Karpas-422 (cell line): ENCODE data around the gene RGL1. TPM values are rescaled to one million over a fixed set of nuclear protein-coding genes. Genes with fewer than 3 reads are reported as not detected.

ENCODE experiments used
- DNase-seq: peaks from one replicate; pipeline ENCODE4 v3.0.0-alpha.2; 2015
- H2AFZ ChIP-seq: fragments of 200-600 bp; sonication (generic); 2 replicates; pipeline ENCODE4 v1.6.1; 2014; ENCODE audit warnings: antibody characterized with exemption, low read length, mixed read lengths
- H3K27ac ChIP-seq: fragments of 200-600 bp; sonication (generic); 2 replicates; pipeline ENCODE4 v1.5.1; 2014; ENCODE audit warnings: mild to moderate bottlenecking, low read length, moderate library complexity
- H3K27me3 ChIP-seq: fragments of 200-600 bp; sonication (generic); 2 replicates; pipeline ENCODE4 v1.6.1; 2014; ENCODE audit warnings: low read length, mixed read lengths
- H3K36me3 ChIP-seq: fragments of 200-600 bp; sonication (generic); 2 replicates; pipeline ENCODE4 v1.6.1; 2014; ENCODE audit warnings: low read length, mixed read lengths; ENCODE audit not compliant: insufficient read depth
- H3K4me1 ChIP-seq: fragments of 200-600 bp; sonication (generic); 2 replicates; pipeline ENCODE4 v1.6.1; 2014; ENCODE audit warnings: mild to moderate bottlenecking, low read length, mixed read lengths
- H3K4me2 ChIP-seq: fragments of 200-600 bp; sonication (generic); 2 replicates; pipeline ENCODE4 v1.6.1; 2014; ENCODE audit warnings: low read length, low read depth, mild to moderate bottlenecking; ENCODE audit not compliant: poor library complexity, severe bottlenecking
- H3K4me3 ChIP-seq: fragments of 200-600 bp; sonication (generic); 2 replicates; pipeline ENCODE4 v1.5.1; 2014; ENCODE audit warnings: mild to moderate bottlenecking, antibody characterized with exemption, low read length, mixed read lengths
- H3K79me2 ChIP-seq: fragments of 200-600 bp; sonication (generic); 2 replicates; pipeline ENCODE4 v1.6.1; 2014; ENCODE audit warnings: mild to moderate bottlenecking, low read length, mixed read lengths
- H3K9ac ChIP-seq: fragments of 200-600 bp; sonication (generic); 2 replicates; pipeline ENCODE4 v1.6.0; 2014; ENCODE audit warnings: low read length
- H3K9me2 ChIP-seq: fragments of 200-600 bp; sonication (generic), shearing (Covaris generic); replicated peaks from 2 replicates; pipeline ENCODE4 v1.6.0; 2014; ENCODE audit warnings: mild to moderate bottlenecking, low read length, moderate library complexity; ENCODE audit not compliant: insufficient read depth
- H3K9me3 ChIP-seq: fragments of 300-700, 200-600 bp; sonication (generic); 2 replicates; pipeline ENCODE4 v1.6.1; 2014; ENCODE audit warnings: low read length, mixed read lengths
- H4K20me1 ChIP-seq: fragments of 200-600 bp; sonication (generic); 2 replicates; pipeline ENCODE4 v1.6.1; 2014; ENCODE audit warnings: mild to moderate bottlenecking, antibody characterized with exemption, low read length, low read depth; ENCODE audit not compliant: insufficient read depth
- total RNA-seq: library from RNA; depleted of rRNA; stranded (reverse); fragments of >200 nt; shearing (Covaris generic); gene quantifications from 2 replicates; pipeline ENCODE4 v1.2.3, GENCODE V29; 2014; ENCODE audit warnings: low replicate concordance

Gene RGL1
- total RNA-seq, 1 experiment from 2014 or later, result 1.0 TPM

- Histone ChIP-seq H3K27me3 (no peaks in the 10 kb centered on the region), H2AFZ (no peak overlapping the region), H3K9me3 (no peaks in the 10 kb centered on the region), H4K20me1 (no peaks in the 10 kb centered on the region), H3K79me2 (no peaks in the 10 kb centered on the region), H3K9me2 (no peaks in the 10 kb centered on the region), H3K9ac (no peak overlapping the region), H3K4me1 (no peaks in the 10 kb centered on the region), H3K36me3 (no peaks in the 10 kb centered on the region), H3K4me2 (no peak overlapping the region), H3K27ac (no peak overlapping the region), H3K4me3 (no peak overlapping the region)
- DNase-seq, result no peak
These were observed 14.1 kb downstream of the RGL1 start for GRCh38 chr1:183819059-183819458.

DNA sequence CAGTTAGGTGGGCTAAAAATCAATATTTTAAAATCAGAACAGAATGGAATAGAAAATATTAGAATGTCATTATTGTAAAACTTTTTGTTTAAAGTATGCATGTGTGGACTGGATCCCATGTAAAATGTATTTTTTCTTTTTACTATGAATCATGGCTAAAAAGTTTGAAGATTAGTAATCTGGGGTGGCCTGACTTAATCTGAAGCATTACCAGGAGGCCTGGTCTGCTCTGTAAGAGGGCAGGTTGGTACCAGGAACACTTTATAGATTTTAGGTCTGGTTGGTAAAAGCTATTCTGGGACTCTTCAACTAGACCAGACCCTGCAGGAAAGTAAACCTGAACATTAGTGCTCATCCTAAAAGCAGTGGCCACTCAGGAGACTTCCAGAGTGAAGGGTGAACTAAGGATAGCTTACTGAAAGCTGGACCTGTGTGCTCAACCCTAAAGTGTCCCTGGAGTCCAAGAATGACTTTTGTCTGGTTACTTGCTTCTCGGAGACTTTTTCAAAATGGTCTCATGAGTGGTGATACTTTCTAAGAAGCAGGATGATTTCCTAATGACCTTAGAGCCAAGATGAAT is 16.5 kb downstream of the RGL1 start:
- Histone ChIP-seq H3K4me3 (no peak overlapping the region), H4K20me1 (no peaks in the 10 kb centered on the region), H3K4me2 (no peak overlapping the region), H3K27ac (no peak overlapping the region), H3K36me3 (no peaks in the 10 kb centered on the region), H3K9me2 (no peaks in the 10 kb centered on the region), H3K4me1 (no peaks in the 10 kb centered on the region), H3K79me2 (no peaks in the 10 kb centered on the region), H3K27me3 (no peaks in the 10 kb centered on the region), H3K9me3 (no peaks in the 10 kb centered on the region), H2AFZ (no peak overlapping the region), H3K9ac (no peak overlapping the region)
- DNase-seq, result no peak

- DNase-seq, result no peak
- Histone ChIP-seq H3K9ac (no peak overlapping the region), H4K20me1 (no peaks in the 10 kb centered on the region), H2AFZ (no peak overlapping the region), H3K79me2 (no peaks in the 10 kb centered on the region), H3K9me2 (no peaks in the 10 kb centered on the region), H3K4me1 (no peaks in the 10 kb centered on the region), H3K27ac (no peak overlapping the region), H3K9me3 (no peaks in the 10 kb centered on the region), H3K27me3 (no peaks in the 10 kb centered on the region), H3K4me2 (no peak overlapping the region), H3K4me3 (no peak overlapping the region), H3K36me3 (no peaks in the 10 kb centered on the region)
These were observed 17.1 kb downstream of the RGL1 start for GRCh38 chr1:183821889-183822611.

DNA sequence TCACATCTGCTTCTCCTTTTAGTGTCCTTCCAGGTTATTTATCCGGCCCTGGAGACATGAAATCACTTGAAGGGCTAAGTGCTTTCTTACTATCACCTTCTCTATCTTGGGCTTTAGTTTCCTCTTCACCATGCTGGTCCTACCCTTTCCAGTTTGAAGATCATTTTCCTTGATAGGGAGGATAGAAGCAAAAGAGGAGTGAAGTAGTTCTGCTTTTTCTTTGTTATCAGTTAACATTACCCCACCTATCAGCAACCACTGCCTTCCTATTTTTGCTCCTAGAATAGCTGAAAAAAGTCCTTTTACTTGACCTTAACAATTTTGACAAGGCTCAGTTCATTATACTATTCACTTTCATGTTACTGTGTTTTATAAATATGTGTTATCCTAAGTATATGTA is 19.4 kb downstream of the RGL1 start:
- Histone ChIP-seq H3K9me2 (no peaks in the 10 kb centered on the region), H3K36me3 (no peaks in the 10 kb centered on the region), H3K79me2 (no peaks in the 10 kb centered on the region), H3K4me1 (no peaks in the 10 kb centered on the region), H3K9ac (no peak overlapping the region), H3K27me3 (no peaks in the 10 kb centered on the region), H4K20me1 (no peaks in the 10 kb centered on the region), H3K4me2 (no peak overlapping the region), H3K27ac (no peak overlapping the region), H3K9me3 (no peaks in the 10 kb centered on the region), H2AFZ (no peak overlapping the region), H3K4me3 (no peak overlapping the region)
- no peak for DNase-seq

GRCh38 chr1:183827801-183828200 is 22.9 kb downstream of the RGL1 start:
- Histone ChIP-seq H3K9me2 (no peaks in the 10 kb centered on the region), H3K4me1 (no peaks in the 10 kb centered on the region), H3K27ac (no peak overlapping the region), H4K20me1 (no peaks in the 10 kb centered on the region), H3K79me2 (no peaks in the 10 kb centered on the region), H3K27me3 (no peaks in the 10 kb centered on the region), H2AFZ (no peak overlapping the region), H3K9ac (no peak overlapping the region), H3K4me2 (no peak overlapping the region), H3K36me3 (no peaks in the 10 kb centered on the region), H3K9me3 (no peaks in the 10 kb centered on the region), H3K4me3 (no peak overlapping the region)
- no peak for DNase-seq

GRCh38 chr1:183830389-183830788 is 25.5 kb downstream of the RGL1 start:
- Histone ChIP-seq H3K9ac (no peak overlapping the region), H3K4me1 (no peaks in the 10 kb centered on the region), H3K79me2 (no peaks in the 10 kb centered on the region), H3K36me3 (no peaks in the 10 kb centered on the region), H3K9me2 (no peaks in the 10 kb centered on the region), H3K27me3 (no peaks in the 10 kb centered on the region), H3K4me3 (no peak overlapping the region), H3K27ac (no peak overlapping the region), H3K9me3 (no peaks in the 10 kb centered on the region), H2AFZ (no peak overlapping the region), H4K20me1 (no peaks in the 10 kb centered on the region), H3K4me2 (no peak overlapping the region)
- no peak for DNase-seq

DNA sequence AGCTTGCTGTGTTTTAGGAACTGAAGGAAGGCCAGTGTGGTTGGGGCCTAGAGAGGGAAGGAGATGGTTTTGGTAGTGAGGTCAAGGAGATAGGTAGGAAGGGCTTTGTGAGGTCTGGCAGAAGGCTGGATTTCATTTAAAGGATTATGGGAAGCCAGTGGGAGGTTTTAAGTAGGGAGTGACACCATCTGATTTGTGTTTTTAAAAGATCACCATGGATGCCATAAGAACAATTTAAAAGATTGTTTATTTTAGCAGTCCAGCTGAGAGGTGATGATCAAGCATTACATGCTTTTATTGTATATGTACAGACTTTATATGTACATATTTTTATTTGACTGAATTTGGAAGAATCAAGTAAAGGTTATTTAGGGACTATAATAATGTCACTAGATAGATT is 26.4 kb downstream of the RGL1 start:
- Histone ChIP-seq H4K20me1 (no peaks in the 10 kb centered on the region), H3K27me3 (no peaks in the 10 kb centered on the region), H3K36me3 (no peaks in the 10 kb centered on the region), H3K9ac (no peak overlapping the region), H3K4me2 (no peak overlapping the region), H2AFZ (no peak overlapping the region), H3K4me3 (no peak overlapping the region), H3K27ac (no peak overlapping the region), H3K79me2 (no peaks in the 10 kb centered on the region), H3K4me1 (no peaks in the 10 kb centered on the region), H3K9me2 (no peaks in the 10 kb centered on the region), H3K9me3 (no peaks in the 10 kb centered on the region)
- DNase-seq, result no peak

GRCh38 chr1:183832459-183832858 is 27.5 kb downstream of the RGL1 start:
- Histone ChIP-seq H3K79me2 (no peaks in the 10 kb centered on the region), H3K9ac (no peak overlapping the region)

More at GRCh38 chr1:183832459-183832858, 27.5 kb downstream of the RGL1 start:
- H3K36me3 ChIP-seq, result no peaks in the 10 kb centered on the region
- H3K27me3 ChIP-seq, result no peaks in the 10 kb centered on the region
- H3K4me2 ChIP-seq, result no peak overlapping the region
- DNase-seq, result no peak
- no peaks in the 10 kb centered on the region for H3K4me1 ChIP-seq
- H3K27ac ChIP-seq, result no peak overlapping the region
- H4K20me1 ChIP-seq, result no peaks in the 10 kb centered on the region
- H3K9me2 ChIP-seq, result no peaks in the 10 kb centered on the region
- no peak overlapping the region for H3K4me3 ChIP-seq
- no peaks in the 10 kb centered on the region for H3K9me3 ChIP-seq
- H2AFZ ChIP-seq, result no peak overlapping the region
